Stimulated activated CD4-positive, alpha-beta T cell treated with anti-CD3 and anti-CD28 coated beads, Interleukin-15, amount 100 ng/mL, for 24 hours (primary cell): Measurements from ENCODE around the gene ARFGEF3.
"Not testable (repeated sequence)": the region's sequence is repeated elsewhere in the genome, so short reads cannot be mapped to it uniquely, and the experiment has no call there.

Source experiments
- DNase-seq: peaks from one replicate; pipeline ENCODE4 v3.0.0-alpha.2; 2020

The ARFGEF3 gene

DNA sequence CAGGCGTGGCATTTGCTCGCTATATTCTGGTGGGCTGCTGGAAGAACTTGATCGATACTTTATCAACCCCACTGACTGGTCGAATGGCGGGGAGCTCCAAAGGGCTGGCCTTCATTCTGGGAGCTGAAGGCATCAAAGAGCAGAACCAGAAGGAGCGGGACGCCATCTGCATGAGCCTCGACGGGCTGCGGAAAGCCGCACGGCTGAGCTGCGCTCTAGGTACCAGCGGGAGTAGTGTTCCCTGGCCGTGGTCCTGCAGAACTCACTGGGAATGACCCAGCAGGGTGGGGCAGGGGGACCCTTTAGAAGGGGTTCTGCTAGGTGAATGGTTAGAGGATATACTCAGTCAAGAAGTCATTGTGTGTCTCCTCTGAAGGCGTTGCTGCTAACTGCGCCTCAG is 125.0 kb downstream of the ARFGEF3 start:
- no peak for DNase-seq

DNA sequence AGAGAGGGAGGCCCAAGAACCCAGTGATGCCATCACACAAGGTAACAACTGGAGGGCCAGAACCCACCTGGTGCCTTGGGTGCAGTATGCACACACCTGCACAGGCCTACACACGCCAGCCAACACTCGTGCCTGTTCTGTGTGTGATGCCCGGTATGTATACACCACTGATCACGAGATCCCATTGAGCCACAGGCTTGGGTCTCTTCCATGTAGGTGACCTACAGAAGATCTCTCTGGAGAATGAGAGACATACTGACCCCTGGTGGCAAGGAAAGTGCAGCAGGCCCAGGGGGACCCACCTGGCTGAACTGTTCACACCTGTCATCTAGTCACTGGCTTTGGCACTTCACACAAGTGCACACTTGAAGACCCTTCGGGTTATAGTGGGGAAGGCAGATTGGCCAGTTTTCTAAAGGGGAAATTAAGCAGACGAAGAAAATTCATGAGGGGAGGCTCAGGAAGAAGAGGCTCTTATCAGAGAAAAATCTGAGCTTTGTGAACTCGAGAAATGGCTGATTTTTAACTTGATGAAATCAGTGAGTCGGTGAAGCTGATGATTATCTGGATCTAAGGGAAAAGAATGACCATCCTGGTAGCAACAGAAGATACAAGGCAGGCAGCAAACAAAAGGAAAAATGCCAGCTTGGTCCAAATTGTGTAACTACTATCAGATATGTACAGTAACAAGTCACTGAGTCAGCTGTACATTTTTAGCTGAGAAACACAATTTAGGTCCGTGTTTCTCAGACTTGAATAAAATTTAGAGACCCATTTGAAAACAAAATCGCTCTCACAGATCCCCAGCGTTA is 125.6 kb downstream of the ARFGEF3 start:
- DNase-seq: peak; percentile 64

DNA sequence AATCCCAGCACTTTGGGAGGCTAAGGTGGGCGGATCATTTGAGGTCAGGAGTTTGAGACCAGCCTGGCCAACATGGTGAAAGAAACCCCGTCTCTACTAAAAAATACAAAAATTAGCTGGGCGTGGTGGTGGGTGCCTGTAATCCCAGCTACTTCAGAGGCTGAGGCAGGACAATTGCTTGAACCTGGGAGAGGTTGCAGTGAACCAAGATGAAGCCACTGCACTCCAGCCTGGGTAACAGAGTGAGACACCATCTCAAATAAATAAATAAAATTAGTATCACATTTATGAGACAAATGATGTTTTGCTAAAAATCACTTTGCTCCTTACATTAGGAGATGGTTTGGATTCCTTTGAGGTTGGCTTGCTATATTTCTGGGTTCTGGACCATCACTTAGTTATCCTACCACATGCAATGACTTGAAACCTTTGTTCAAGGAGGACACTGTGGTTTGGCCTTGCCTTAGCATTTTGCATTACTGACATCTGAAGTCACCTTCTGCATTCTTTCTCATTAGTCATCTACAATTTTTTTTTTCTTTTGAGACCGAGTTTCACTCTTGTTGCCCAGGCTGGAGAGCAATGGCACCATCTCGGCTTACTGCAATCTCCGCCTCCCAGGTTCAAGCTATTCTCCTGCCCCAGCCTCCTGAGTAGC is 126.8 kb downstream of the ARFGEF3 start:
- DNase-seq: not testable (repeated sequence)

DNA sequence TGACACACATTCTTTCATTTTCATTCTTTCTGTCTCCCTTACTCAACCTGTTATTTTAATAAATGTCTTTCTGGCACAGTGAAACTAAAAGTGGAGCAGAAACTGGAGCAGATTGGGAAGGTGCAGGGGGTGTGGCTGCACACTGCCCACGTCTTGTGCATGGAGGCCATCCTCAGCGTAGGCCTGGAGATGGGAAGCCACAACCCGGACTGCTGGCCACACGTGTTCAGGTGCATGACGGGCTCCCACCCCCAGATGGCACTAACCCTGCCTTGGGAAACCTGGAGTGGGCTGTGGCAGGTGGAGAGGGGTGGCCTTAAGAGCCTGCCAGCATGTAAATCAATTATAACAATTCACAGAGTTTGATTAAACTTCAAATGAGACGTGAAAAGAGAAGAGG is 128.0 kb downstream of the ARFGEF3 start:
- peak; percentile 8 for DNase-seq

DNA sequence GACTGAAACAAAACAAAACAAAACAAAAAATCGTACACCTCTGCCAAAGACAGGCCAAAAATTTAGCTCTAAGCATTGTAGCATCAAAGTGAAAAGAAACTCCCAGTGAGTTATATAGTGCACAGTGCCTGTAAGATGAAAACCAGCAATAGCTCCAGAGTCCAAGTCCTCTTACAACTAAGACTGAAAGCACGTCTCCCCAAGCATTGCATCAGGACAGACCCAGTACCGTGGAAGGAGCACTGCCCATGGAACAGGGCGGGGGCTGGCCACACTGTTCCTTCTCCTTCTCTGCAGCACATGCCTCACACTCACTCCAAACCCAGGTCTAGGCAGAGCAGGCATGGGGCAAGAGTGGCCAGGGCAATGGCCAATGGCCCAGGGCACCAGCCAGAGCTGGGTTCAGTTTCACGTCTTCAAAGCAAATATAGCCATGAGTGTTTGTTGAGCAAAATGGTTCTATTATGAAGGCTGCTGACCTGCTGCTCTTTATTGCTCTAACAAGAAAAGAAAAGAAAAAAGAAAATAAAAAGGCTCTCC is 128.8 kb downstream of the ARFGEF3 start:
- DNase-seq: no peak

DNA sequence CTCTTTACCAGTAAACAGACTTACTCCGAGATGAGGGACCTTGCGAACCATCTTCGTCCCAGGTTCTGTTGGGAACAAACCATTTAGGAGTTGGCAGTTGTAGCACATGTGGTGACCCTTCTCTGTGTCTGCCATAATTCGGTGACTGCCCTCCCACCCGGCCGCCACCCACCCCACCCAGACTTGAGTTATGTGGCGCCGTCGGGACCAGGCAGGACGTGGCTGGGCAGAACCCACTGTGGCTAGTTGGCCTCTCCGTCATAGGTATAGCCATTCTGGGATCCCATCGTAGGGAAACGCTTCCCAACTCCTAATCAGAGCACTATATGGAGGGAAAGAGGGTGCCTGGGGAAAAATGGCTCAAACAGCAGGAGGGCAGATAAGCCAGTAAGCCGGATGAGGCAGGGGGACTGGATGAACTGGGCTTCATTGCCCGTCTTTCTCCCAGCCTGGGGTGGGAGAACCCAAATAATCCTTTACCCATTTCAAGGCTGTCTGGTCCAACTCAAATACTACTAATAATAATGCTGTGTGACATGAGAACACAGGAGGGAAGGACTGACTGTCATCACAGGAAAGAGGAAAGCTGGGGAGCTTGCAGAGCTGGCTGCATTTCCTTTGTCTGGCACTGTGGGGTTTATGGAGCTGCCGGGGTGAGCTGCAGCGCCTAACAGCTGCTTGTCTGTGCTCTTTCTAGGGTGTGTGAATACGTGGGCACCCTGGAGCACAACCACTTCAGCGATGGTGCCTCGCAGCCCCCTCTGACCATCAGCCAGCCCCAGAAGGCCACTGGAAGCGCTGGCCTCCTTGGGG is 129.5 kb downstream of the ARFGEF3 start:
- no peak for DNase-seq

DNA sequence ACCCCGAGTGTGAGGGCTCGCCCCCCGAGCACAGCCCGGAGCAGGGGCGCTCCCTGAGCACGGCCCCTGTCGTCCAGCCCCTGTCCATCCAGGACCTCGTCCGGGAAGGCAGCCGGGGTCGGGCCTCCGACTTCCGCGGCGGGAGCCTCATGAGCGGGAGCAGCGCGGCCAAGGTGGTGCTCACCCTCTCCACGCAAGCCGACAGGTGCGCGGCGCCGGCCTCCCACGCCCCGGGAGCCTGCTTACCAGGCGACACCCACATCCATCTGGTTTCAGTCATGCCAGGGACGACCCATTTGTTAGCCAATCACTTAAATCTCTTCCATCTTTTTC is 130.1 kb downstream of the ARFGEF3 start:
- no peak for DNase-seq

DNA sequence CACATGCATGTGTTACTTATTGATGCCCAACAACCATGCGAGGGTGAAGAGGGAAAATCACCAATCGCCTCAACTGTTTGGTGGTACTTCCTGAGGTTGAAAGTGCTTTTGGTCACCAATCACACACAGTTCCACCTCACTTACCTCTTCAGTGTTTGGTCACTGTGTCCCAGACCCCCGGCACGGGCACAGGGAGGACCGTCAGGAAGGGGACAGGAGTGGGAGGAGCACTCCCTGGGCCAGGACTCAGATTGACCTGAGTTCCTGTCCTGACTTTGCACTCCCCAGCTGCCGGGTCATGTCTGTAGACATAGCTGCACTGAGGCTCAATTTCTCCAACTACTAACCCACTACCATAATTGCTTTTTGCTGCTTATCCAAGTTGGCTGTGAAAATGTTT is 130.7 kb downstream of the ARFGEF3 start:
- DNase-seq: no peak

DNA sequence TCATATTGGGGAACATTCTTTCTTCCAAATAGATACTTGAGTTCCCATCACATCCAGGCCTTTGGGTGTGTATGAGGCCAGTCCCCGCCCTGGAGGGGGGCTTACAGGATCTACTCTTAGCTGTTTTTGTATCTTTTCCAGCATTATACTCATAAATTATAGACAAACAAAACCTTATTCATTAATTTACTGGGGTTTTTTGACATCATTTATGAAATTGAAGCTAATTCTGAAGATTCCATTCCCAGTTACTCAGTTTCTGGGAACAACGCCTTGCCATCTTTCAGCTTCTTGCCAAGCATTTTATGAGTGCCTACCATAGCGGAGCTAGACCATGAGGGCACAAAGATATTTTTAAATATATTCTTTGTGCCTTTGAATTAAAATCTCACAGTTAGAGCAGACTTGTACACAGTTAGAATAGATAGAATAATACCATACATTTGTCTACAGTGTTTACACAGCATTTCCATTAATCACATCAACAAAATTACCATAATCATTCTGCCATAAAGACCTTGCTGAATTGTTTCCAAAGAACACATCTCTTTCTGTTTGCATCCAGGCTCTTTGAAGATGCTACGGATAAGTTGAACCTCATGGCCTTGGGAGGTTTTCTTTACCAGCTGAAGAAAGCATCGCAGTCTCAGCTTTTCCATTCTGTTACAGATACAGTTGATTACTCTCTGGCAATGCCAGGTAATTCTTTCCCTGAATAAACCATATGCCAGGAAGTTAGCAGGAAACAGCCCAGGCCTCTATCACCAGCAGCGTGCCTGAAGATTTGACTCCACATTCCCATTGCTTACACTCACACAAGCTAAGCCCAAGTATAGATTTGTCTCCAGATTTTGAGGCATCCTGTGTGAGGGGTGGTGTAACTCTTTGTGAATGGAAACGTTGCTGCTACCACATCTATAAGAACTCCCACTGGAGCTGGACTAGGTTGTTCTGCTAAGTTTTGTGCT is 132.0 kb downstream of the ARFGEF3 start:
- no peak for DNase-seq

DNA sequence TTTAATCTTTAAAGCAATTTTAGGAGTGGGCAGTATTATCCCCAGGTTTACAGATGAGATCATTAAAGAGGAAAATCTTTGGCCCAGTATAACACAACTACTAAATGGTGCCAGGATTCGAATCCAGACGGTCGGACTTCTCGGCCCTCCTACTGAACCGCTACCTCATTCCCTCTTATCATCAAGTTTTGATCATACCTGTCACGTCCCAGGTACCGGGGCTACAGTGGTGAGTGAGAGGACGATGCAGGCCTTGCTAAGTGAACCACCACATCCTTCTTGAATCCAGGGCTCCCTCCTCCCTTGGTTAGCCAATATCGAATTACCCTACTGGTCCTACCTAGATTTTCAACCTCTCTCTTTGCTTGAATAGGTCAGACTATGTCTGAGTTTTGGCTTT is 134.6 kb downstream of the ARFGEF3 start:
- no peak for DNase-seq

DNA sequence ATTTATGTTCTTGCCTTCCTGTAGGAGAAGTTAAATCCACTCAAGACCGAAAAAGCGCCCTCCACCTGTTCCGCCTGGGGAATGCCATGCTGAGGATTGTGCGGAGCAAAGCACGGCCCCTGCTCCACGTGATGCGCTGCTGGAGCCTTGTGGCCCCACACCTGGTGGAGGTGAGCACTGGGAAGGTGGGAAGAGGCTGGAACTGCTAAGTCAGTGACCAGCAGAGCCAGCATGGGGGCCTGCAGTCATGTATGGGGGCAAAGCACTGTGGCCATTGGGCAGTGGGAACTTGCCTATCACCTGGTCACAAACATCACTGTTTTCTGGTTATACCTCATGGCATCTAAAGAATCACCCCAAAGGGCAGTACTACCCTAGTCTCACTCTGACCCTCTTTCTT is 135.0 kb downstream of the ARFGEF3 start:
- DNase-seq: no peak

DNA sequence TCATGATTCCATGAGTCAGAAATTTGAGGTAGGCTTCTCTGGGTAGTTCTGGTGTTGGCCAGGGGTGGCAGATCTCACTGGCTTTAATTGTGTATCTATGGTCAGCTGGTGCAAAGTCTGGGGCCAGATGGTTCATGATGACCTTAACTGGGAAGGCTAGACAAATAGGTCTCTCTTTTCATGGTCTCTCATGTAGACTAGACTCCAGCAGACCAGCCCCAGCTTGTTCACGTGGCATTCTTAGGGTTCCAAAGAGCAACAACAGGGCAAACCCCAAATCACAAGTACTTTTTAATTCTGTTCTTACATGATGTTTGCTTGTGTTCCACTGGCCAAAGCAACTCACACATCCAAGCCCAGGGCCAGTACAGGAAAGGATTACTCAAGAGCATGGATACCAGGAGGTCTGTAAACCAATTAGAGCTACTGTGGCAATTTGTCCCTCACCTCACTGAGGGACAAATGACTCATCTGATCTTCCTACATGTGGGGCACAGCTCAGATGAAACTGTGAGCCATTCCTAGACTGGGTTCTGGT is 136.1 kb downstream of the ARFGEF3 start:
- peak; percentile 8 for DNase-seq

DNA sequence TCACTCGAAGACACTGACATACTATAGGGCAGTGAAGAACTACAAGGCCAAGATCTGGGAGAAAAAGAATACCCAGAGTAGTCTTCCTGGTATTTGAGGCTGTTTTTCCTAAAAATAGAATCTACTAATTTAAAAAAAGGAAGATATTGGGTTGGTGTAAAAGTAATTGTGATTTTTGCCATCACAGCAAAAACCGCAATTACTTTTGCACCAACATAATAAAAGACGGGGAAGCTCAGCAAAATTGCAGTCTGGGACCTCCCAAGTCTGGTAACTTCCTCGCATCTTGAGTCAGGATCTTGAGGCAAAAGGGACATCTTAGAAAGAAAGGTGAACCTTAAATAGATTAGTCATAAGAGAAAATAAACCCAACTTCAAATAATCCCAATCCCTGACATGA is 138.7 kb downstream of the ARFGEF3 start:
- DNase-seq: no peak

DNA sequence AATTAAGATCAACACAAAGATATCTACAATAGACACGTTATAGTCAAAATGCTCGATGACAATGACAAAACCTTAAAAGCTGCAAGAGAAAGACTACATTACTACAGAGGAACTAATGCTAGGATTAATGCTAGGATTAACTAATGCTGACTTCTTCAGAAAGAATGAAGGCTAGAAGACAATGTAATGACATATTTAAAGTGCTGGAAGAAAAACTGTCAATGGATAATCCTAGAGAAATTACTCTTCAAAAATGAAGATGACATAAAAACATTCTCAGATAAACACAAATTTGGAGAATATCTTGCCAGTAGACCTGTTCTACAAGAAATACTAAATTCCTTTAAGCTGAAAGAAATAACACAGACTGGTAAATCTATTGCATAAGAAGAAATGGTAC is 140.8 kb downstream of the ARFGEF3 start:
- no peak for DNase-seq

DNA sequence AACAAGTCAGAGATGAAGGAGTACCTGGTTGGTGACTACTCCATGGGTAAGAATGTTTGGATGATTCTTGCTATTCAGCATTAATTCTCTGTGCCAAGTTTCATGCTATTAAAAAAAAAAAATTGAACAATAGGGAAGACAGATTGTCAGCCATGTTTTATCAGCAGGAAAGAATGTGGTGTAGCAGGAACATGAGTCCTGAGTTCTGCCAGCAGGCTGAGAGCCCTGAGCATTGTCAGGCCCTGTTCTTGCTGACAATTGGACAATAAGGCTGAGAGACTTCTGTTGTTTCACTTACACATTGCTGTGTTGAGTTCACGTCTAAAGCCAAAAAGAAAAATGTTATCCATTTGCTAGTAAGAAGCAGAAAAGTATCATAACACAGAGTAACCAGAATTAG is 145.6 kb downstream of the ARFGEF3 start:
- no peak for DNase-seq

DNA sequence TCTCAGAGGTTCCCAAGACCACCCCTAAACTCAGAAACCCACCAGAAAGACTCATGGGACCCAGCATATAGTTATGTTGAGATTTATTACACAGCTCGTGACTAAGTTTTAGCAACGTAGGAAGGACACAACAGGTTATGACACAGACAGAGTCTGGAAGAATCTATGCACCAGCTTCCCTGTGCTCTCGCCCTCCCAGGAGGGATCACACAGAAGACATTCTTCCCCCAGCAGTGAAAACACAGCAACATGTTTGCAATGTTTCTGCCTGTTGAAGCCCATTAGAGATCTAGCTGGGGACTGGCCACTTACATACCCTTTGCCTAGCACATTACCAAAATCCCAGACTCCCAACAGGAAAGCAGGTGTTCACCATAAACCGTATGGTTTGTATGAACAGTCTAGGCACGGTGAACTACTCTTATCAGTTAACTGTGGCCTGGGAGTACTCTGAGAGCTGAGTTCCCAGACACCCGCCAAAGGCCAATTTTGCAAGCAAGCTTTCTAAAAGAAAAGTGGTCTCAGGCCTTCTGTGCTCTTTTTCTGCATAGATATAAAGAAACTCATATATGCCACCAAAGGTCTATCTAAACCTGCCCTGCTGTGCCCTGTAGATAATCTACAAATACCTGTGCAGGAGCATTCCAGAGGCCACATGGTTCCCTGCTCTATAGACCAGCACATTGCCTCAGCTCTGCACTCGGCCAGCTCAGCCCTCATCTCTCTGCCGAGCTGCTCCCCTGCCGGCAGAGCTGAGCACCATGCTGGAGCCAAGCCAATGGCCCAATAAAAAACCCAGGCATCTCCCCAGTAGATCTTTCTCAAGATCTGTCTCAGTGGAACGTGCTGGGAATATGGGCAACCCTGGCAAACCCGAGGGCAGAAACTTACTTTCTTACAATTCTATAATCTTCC is 146.3 kb downstream of the ARFGEF3 start:
- DNase-seq: no peak

DNA sequence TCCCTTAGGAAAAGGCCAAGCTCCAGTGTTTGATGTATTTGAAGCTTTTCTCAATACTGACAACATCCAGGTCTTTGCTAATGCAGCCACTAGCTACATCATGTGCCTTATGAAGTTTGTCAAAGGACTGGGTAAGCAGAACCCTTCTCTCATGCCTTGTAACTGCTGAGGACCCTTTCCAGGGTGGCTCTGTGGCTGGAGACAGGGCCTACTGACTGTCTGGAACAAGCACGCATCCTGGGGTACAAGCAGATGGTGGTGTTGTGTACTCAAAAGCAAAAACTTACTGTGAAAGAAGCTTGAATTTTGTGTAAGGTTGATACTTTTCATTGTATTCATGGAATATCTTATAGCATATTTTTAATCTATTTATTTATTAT is 147.0 kb downstream of the ARFGEF3 start:
- no peak for DNase-seq

DNA sequence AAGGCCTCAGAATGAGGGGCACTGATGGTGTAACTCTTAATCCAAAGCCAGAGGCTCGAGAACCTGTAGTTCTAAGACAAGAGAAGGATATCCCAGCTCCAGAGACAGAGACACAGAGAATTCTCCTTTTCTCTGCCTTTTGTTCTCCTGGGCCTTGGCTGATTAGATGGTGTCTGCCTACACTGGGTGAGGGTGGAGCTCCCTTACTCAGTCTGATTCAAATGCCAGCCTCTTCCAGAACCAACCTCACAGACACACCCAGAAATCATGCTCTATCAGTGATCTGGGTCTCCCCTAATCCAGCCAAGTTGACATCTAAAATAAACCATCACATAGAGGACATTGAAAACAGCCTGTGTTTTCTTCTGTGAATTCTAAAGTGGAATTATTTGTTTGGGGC is 148.0 kb downstream of the ARFGEF3 start:
- no peak for DNase-seq

DNA sequence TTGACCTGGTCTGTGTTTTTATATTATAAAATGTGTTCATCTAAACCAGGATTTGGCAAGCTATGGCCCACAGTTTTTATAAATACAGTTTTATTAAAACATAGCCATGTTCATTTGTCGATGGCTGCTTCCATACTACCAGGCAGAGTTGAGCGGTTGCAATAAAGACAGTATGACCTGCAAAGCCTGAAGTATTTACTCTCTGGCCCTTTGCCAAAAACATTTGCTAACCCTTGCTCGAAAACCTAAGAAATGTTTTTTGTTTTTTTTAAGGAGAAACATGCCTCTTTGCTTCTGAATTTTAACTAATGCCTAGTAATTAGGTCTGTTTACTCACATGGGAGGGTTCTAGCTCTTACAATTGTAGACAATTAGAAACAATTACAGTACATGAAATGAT is 148.6 kb downstream of the ARFGEF3 start:
- DNase-seq: no peak

DNA sequence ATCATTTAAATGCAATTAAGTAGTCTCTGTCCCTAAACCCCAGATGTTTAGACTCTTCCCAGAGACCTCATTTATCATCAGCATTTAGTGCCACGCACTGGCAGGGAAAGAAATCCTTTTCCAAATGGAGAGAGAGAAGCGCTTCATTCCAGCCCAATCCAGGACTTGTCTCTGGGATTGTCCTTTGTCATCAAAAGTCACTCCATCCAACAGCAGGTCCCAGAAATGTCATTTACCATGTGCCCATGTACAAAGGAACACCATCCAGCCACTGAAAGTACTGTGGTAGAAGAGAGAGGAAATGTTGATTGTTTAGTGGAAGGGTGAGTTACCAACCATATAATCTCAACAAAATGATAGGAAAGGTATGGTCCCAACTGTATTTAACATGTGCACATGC is 149.1 kb downstream of the ARFGEF3 start:
- no peak for DNase-seq

DNA sequence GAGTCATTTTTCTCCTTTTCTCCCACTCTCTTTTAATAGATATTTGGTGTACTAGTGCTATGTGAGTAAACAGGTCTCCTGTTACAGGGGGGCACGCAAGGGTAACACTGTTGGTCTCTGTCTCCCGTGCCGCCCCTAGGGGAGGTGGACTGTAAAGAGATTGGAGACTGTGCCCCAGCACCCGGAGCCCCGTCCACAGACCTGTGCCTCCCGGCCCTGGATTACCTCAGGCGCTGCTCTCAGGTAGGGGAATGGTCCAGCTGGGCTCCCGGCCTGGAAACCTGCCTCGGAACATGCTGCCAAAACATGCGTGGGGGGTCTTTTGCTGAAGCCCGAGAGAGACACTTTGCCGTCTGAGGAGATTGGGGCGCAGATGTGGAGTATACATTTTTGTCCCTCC is 149.5 kb downstream of the ARFGEF3 start:
- no peak for DNase-seq
